H1 (cell line): ENCODE measurements around the gene PGAM5. TPM values are rescaled to one million over a fixed set of nuclear protein-coding genes. Genes with fewer than 3 reads are reported as not detected.

Experiments
- CBX8 ChIP-seq: fragments of 300-800, 300-1000 bp; sonication (generic); IDR thresholded peaks from 2 replicates; pipeline ENCODE4 v1.7.1; 2016; ENCODE audit warnings: low read depth, low read length, borderline replicate concordance
- CHD1 ChIP-seq: IDR thresholded peaks from 2 replicates; pipeline ENCODE4 v1.6.1; 2012; ENCODE audit warnings: low read depth, low read length, improper control_type of control experiment
- CHD7 ChIP-seq: fragments of 300-600 bp; sonication (generic); IDR thresholded peaks from 2 replicates; pipeline ENCODE4 v1.7.1; 2012; ENCODE audit warnings: low read length, moderate library complexity, mild to moderate bottlenecking, inconsistent platforms; ENCODE audit not compliant: insufficient replicate concordance
- MAFK ChIP-seq: IDR thresholded peaks from 2 replicates; pipeline ENCODE4 v1.6.1; 2012; ENCODE audit warnings: low read depth, mild to moderate bottlenecking, improper control_type of control experiment, low read length
- MAX ChIP-seq: IDR thresholded peaks from 2 replicates; pipeline ENCODE4 v1.6.1; 2012; ENCODE audit warnings: inconsistent platforms
- PHF8 ChIP-seq: fragments of 200-600 bp; sonication (generic); conservative IDR thresholded peaks from 2 replicates; pipeline ENCODE4 v1.7.1; 2012; ENCODE audit warnings: low read depth, mild to moderate bottlenecking, inconsistent platforms, low read length, moderate library complexity
- RAD21 ChIP-seq, 2 experiments: IDR thresholded peaks in 1 of 2; conservative IDR thresholded peaks in 1 of 2; 2 replicates each; pipeline ENCODE4 v1.6.1; 2011; ENCODE audit warnings: low read depth in 2 of 2, low read length in 2 of 2, improper control_type of control experiment in 1 of 2, inconsistent platforms in 1 of 2, mild to moderate bottlenecking in 1 of 2, moderate library complexity in 1 of 2
- SP2 ChIP-seq: IDR thresholded peaks from 2 replicates; pipeline ENCODE4 v1.6.1; 2012; ENCODE audit warnings: mild to moderate bottlenecking, low read length, inconsistent platforms
- SUZ12 ChIP-seq: fragments of 200-600 bp; sonication (generic); IDR thresholded peaks from 2 replicates; pipeline ENCODE4 v1.6.1; 2012; ENCODE audit warnings: mild to moderate bottlenecking, inconsistent platforms, low read length, moderate library complexity, mixed read lengths
- TCF12 ChIP-seq: IDR thresholded peaks from 2 replicates; pipeline ENCODE4 v1.6.1; 2011; ENCODE audit warnings: low read depth, mild to moderate bottlenecking, low read length
- polyA plus RNA-seq, 7 experiments: library from polyadenylated mRNA; depleted of rRNA in 3 of 7; stranded (reverse) in 5 of 7; unstranded in 2 of 7; fragments of >200 nt in 5 of 7; fragments of 200-250 nt in 2 of 7; gene quantifications; 1 replicate in 5 of 7; 2 replicates in 1 of 7; 4 replicates in 1 of 7; pipeline versions ENCODE4 v1.2.1 to v1.2.3, GENCODE V29; 2011 to 2013; ENCODE audit warnings: missing spikeins in 2 of 7, mixed read lengths in 2 of 7
- total RNA-seq: library from RNA; stranded (reverse); fragmentation: NEBNext Ultra II Directional; extraction: Animal tissue kit (Norgen Biotek cat#: 25700); gene quantifications from 2 replicates; pipeline ENCODE4 v1.2.1, GENCODE V29; 2021

PGAM5 gene
- total and polyA plus RNA-seq, 2 of the 8 experiments (the other 6 are each of a cell fraction or from before 2014, with no cell fraction given) = 66.4 to 84.0 TPM

GRCh38 chr12:132729541-132730320 is 19.1 kb downstream of the PGAM5 start (continued):
- TF ChIP-seq CHD7 (no peak), RAD21 (IDR thresholded peaks at IDR 0.05 in 1 of 2, conservative IDR thresholded peaks at IDR 0.05 in 1 of 2; ENCODE audit: low read depth in 2 of 2, low read length in 2 of 2) (no peak), SP2 (no peak), PHF8 (no peak), MAX (no peak), SUZ12 (no peak), TCF12 (no peak), CBX8 (no peak), MAFK (no peak), CHD1 (no peak)
